Stomach (tissue), 4 donors: ENCODE measurements around the gene SKA3.

Experiments used
- POLR2A ChIP-seq, 4 donors: fragments of 450-650 bp; IDR thresholded peaks; one replicate each; pipeline ENCODE4 v1.6.1; 2016; ENCODE audit warnings: antibody characterized with exemption in 4 of 4, control low read depth in 2 of 4, mild to moderate bottlenecking in 1 of 4, moderate library complexity in 1 of 4
- POLR2AphosphoS5 ChIP-seq, 3 donors: sonication (generic); formaldehyde crosslinking; IDR thresholded peaks; one replicate each; pipeline ENCODE4 v1.6.1; 2016; ENCODE audit warnings: antibody characterized with exemption in 3 of 3
- TF ChIP-seq, protein P1 (sequence below), 7 experiments: fragments of 450-650 bp in 4 of 7; fragments of 200-600 bp in 3 of 7; sonication (generic) in 3 of 7; IDR thresholded peaks; one replicate each; pipeline ENCODE4 v1.5.1; 2016 to 2019; ENCODE audit warnings: antibody characterized with exemption in 7 of 7, control low read depth in 2 of 7, mild to moderate bottlenecking in 1 of 7

DNA sequence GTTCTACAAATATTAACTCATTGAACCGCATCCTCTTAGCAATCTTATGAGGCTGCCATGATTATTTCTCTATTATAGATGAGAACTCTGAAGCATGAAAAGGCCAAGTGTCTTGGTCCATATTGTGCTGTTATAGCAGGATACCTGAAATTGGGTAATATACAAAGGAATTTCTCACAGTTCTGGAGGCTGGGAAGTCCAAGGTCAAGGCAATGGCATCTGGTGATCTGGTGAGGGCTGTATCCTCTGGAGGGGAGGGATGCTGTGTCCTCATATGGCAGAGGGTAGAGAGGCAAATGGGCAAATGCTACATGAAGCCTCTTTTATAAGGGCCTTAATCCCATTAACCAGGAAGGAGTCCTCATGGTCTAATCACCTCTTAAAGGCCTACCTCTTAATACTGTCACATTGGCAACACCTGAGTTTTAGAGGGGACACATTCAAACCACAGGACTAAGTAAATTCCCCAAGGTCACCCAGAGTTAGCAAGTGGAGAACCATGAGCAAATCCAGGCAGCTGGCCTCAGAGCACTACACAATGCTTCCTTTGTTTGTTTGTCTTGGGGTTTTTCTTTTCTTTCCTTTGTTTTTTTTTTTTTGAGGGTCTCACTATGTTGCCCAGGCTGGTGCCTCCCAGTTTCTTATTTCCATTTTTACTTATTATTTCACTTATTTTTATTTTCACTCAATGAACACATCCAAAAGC lies 59.1 kb downstream of the SKA3 start:
- TF ChIP-seq, protein P1, sequence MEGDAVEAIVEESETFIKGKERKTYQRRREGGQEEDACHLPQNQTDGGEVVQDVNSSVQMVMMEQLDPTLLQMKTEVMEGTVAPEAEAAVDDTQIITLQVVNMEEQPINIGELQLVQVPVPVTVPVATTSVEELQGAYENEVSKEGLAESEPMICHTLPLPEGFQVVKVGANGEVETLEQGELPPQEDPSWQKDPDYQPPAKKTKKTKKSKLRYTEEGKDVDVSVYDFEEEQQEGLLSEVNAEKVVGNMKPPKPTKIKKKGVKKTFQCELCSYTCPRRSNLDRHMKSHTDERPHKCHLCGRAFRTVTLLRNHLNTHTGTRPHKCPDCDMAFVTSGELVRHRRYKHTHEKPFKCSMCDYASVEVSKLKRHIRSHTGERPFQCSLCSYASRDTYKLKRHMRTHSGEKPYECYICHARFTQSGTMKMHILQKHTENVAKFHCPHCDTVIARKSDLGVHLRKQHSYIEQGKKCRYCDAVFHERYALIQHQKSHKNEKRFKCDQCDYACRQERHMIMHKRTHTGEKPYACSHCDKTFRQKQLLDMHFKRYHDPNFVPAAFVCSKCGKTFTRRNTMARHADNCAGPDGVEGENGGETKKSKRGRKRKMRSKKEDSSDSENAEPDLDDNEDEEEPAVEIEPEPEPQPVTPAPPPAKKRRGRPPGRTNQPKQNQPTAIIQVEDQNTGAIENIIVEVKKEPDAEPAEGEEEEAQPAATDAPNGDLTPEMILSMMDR (IDR thresholded peaks at IDR 0.05), result no peak
- TF ChIP-seq POLR2A (IDR thresholded peaks at IDR 0.05), result no peak
- TF ChIP-seq POLR2AphosphoS5 (IDR thresholded peaks at IDR 0.05), result no peak
